H1 (cell line): ENCODE data around the gene CACNG5. TPM values are rescaled to one million over a fixed set of nuclear protein-coding genes. Genes with fewer than 3 reads are reported as not detected.

ENCODE experiments used
- CTCF ChIA-PET: fragments of 300-600 bp; sonication (Branson Sonifier 250); formaldehyde crosslinking; loops from one replicate; lab custom pipeline; 2021; ENCODE audit not compliant: partially characterized antibody; lab: Charles Lee
- POLR2A ChIA-PET: fragments of 300-600 bp; sonication (Branson Sonifier 250); formaldehyde crosslinking; loops from one replicate; lab custom pipeline; 2021; ENCODE audit warnings: inconsistent platforms; ENCODE audit not compliant: partially characterized antibody; lab: Charles Lee
- DNase-seq, 2 experiments: peaks; one replicate each; pipeline versions ENCODE4 v3.0.0 to v3.0.0-alpha.2; 2010 to 2022; ENCODE audit warnings: low spot score in 2 of 2, low read depth in 1 of 2, mixed read lengths in 1 of 2
- FAIRE-seq: peaks from 2 replicates; lab custom pipeline; 2011; peaks lifted over from hg19 to GRCh38; lab: Jason Lieb, UNC
- H2AFZ ChIP-seq: 2 replicates; pipeline ENCODE4 v1.8.1; 2012; ENCODE audit warnings: low read length, inconsistent platforms
- H2AK5ac ChIP-seq: 2 replicates; pipeline ENCODE4 v1.6.1; 2013; ENCODE audit warnings: low read depth, low read length
- H2BK120ac ChIP-seq: replicated peaks from 2 replicates; pipeline ENCODE3; 2013; ENCODE audit warnings: low read depth, low read length, inconsistent platforms
- H2BK12ac ChIP-seq: 2 replicates; pipeline ENCODE4 v1.6.1; 2013; ENCODE audit warnings: low read depth, low read length
- H2BK15ac ChIP-seq: 2 replicates; pipeline ENCODE4 v1.6.1; 2013; ENCODE audit warnings: low read length
- H2BK20ac ChIP-seq: 2 replicates; pipeline ENCODE4 v1.6.1; 2013; ENCODE audit warnings: low read length
- H2BK5ac ChIP-seq: 2 replicates; pipeline ENCODE4 v1.6.1; 2013; ENCODE audit warnings: low read depth, low read length
- H3K14ac ChIP-seq: 2 replicates; pipeline ENCODE4 v1.6.1; 2013; ENCODE audit warnings: inconsistent platforms; ENCODE audit not compliant: insufficient read length
- H3K18ac ChIP-seq: 2 replicates; pipeline ENCODE4 v1.6.1; 2013; ENCODE audit warnings: low read length; ENCODE audit errors: extremely low read depth
- H3K23ac ChIP-seq: 2 replicates; pipeline ENCODE4 v1.6.1; 2013; ENCODE audit warnings: inconsistent platforms; ENCODE audit not compliant: insufficient read length
- H3K23me2 ChIP-seq: 2 replicates; pipeline ENCODE4 v1.6.1; 2013; ENCODE audit warnings: low read depth, low read length
- H3K27ac ChIP-seq: 2 replicates; pipeline ENCODE4 v1.6.1; 2011; ENCODE audit warnings: low read depth, low read length, inconsistent platforms
- H3K27me3 ChIP-seq, 4 experiments: replicated peaks in 1 of 4; 1 replicate in 1 of 4; 2 replicates in 3 of 4; pipeline versions ENCODE4 v1.6.1 to v1.8.1; 2011 to 2013; ENCODE audit warnings: low read length in 3 of 4, mild to moderate bottlenecking in 3 of 4, inconsistent platforms in 2 of 4, mixed read lengths in 2 of 4, moderate library complexity in 1 of 4; ENCODE audit not compliant: control insufficient read depth in 3 of 4, insufficient read depth in 3 of 4; ENCODE audit errors: extremely low read depth in 1 of 4
- H3K36me3 ChIP-seq, 4 experiments: 2 replicates each; pipeline versions ENCODE4 v1.6.1 to v1.8.1; 2011 to 2013; ENCODE audit warnings: mild to moderate bottlenecking in 4 of 4, low read length in 3 of 4, moderate library complexity in 2 of 4, control low read depth in 1 of 4, inconsistent platforms in 1 of 4; ENCODE audit not compliant: insufficient read depth in 4 of 4, control insufficient read depth in 2 of 4
- H3K4ac ChIP-seq: replicated peaks from 2 replicates; pipeline ENCODE3; 2013; ENCODE audit warnings: low read length, low read depth, mixed read lengths, inconsistent platforms; ENCODE audit not compliant: insufficient read length
- H3K4me1 ChIP-seq, 4 experiments: replicated peaks in 1 of 4; 1 replicate in 1 of 4; 2 replicates in 3 of 4; pipeline versions ENCODE4 v1.6.1 to v1.8.1; 2011 to 2013; ENCODE audit warnings: low read length in 3 of 4, inconsistent platforms in 2 of 4, mixed read lengths in 1 of 4; ENCODE audit not compliant: insufficient read depth in 4 of 4, control insufficient read depth in 3 of 4
- H3K4me2 ChIP-seq, 2 experiments: 2 replicates each; pipeline versions ENCODE4 v1.6.1 to v1.8.1; 2011 to 2013; ENCODE audit warnings: low read depth in 2 of 2, low read length in 2 of 2, control low read depth in 1 of 2, inconsistent platforms in 1 of 2, mild to moderate bottlenecking in 1 of 2; ENCODE audit not compliant: insufficient read depth in 1 of 2
- H3K4me3 ChIP-seq, 4 experiments: fragments of 200-600, 300-600 bp in 1 of 4; sonication (generic), shearing (Covaris generic), sonication (Bioruptor Twin) in 1 of 4; 2 replicates each; pipeline versions ENCODE4 v1.5.1 to v1.8.1; 2011 to 2016; ENCODE audit warnings: low read length in 4 of 4, low read depth in 3 of 4, control low read depth in 2 of 4, inconsistent platforms in 2 of 4, mild to moderate bottlenecking in 2 of 4, mixed read lengths in 1 of 4, moderate library complexity in 1 of 4; ENCODE audit not compliant: insufficient read depth in 2 of 4; ENCODE audit errors: extremely low read depth in 1 of 4
- H3K56ac ChIP-seq: replicated peaks from 2 replicates; pipeline ENCODE3; 2013; ENCODE audit warnings: low read depth, mild to moderate bottlenecking, mixed read lengths, low read length, inconsistent platforms; ENCODE audit not compliant: insufficient read length
- H3K79me1 ChIP-seq: 2 replicates; pipeline ENCODE4 v1.6.1; 2013; ENCODE audit warnings: low read depth, low read length, control low read depth
- H3K79me2 ChIP-seq, 2 experiments: 2 replicates each; pipeline versions ENCODE4 v1.6.1 to v1.8.1; 2012 to 2013; ENCODE audit warnings: low read length in 2 of 2, mild to moderate bottlenecking in 2 of 2, inconsistent platforms in 1 of 2; ENCODE audit not compliant: insufficient read depth in 2 of 2, control insufficient read depth in 1 of 2
- H3K9ac ChIP-seq, 4 experiments: replicated peaks in 1 of 4; 1 replicate in 1 of 4; 2 replicates in 3 of 4; pipeline versions ENCODE4 v1.6.1 to v1.8.1; 2011 to 2013; ENCODE audit warnings: low read depth in 3 of 4, low read length in 3 of 4, control low read depth in 2 of 4, mild to moderate bottlenecking in 2 of 4, moderate library complexity in 2 of 4, inconsistent platforms in 1 of 4; ENCODE audit errors: extremely low read depth in 1 of 4
- H3K9me3 ChIP-seq, 2 experiments: 2 replicates each; pipeline versions ENCODE4 v1.6.1 to v1.8.1; 2012 to 2013; ENCODE audit warnings: mild to moderate bottlenecking in 2 of 2, moderate library complexity in 2 of 2, control low read depth in 1 of 2, inconsistent platforms in 1 of 2, low read depth in 1 of 2, low read length in 1 of 2, mixed read lengths in 1 of 2; ENCODE audit not compliant: insufficient read depth in 2 of 2
- H4K20me1 ChIP-seq, 2 experiments: replicated peaks in 1 of 2; 2 replicates each; pipeline versions ENCODE3 to v1.8.1; 2011 to 2013; ENCODE audit warnings: inconsistent platforms in 2 of 2, low read length in 2 of 2, mild to moderate bottlenecking in 1 of 2; ENCODE audit not compliant: insufficient read depth in 2 of 2, control insufficient read depth in 1 of 2
- H4K5ac ChIP-seq: 2 replicates; pipeline ENCODE4 v1.6.1; 2013; ENCODE audit warnings: low read length, low read depth, mixed read lengths, inconsistent platforms; ENCODE audit not compliant: insufficient read length
- H4K8ac ChIP-seq: 2 replicates; pipeline ENCODE4 v1.8.0; 2013; ENCODE audit warnings: mild to moderate bottlenecking, moderate library complexity, low read length, inconsistent platforms; ENCODE audit not compliant: insufficient read depth; ENCODE audit errors: extremely low read depth
- H4K91ac ChIP-seq: replicated peaks from 2 replicates; pipeline ENCODE3; 2013; ENCODE audit warnings: low read length, mixed read lengths, inconsistent platforms; ENCODE audit not compliant: insufficient read length
- BCL11A ChIP-seq, 2 experiments: IDR thresholded peaks; one replicate each; pipeline ENCODE4 v1.6.1; 2011; ENCODE audit warnings: low read depth in 2 of 2, low read length in 2 of 2, mild to moderate bottlenecking in 2 of 2
- CBX8 ChIP-seq: fragments of 300-800, 300-1000 bp; sonication (generic); IDR thresholded peaks from 2 replicates; pipeline ENCODE4 v1.7.1; 2016; ENCODE audit warnings: low read depth, low read length, borderline replicate concordance
- CHD2 ChIP-seq: IDR thresholded peaks from 2 replicates; pipeline ENCODE4 v1.6.1; 2012; ENCODE audit warnings: low read length, improper control_type of control experiment
- EGR1 ChIP-seq: IDR thresholded peaks from 2 replicates; pipeline ENCODE4 v1.6.1; 2011; ENCODE audit warnings: low read depth, low read length, borderline replicate concordance
- GTF2F1 ChIP-seq: IDR thresholded peaks from 2 replicates; pipeline ENCODE4 v1.6.1; 2012; ENCODE audit warnings: low read depth, low read length, improper control_type of control experiment, borderline replicate concordance
- JUN ChIP-seq: IDR thresholded peaks from 2 replicates; pipeline ENCODE4 v1.6.1; 2011; ENCODE audit warnings: low read depth, mild to moderate bottlenecking, improper control_type of control experiment, low read length
- JUND ChIP-seq: IDR thresholded peaks from 2 replicates; pipeline ENCODE4 v1.6.1; 2011; ENCODE audit warnings: mild to moderate bottlenecking, improper control_type of control experiment, low read length
- KDM1A ChIP-seq: fragments of 200-600, 300-600 bp; sonication (generic); IDR thresholded peaks from 2 replicates; pipeline ENCODE4 v1.7.1; 2016; ENCODE audit warnings: mild to moderate bottlenecking, low read length, borderline replicate concordance
- NANOG ChIP-seq: IDR thresholded peaks from 2 replicates; pipeline ENCODE4 v1.6.1; 2011; ENCODE audit warnings: low read length, low read depth, mild to moderate bottlenecking, inconsistent platforms; ENCODE audit not compliant: insufficient read depth, poor library complexity, severe bottlenecking
- RXRA ChIP-seq: IDR thresholded peaks from 2 replicates; pipeline ENCODE4 v1.6.1; 2011; ENCODE audit warnings: low read depth, mild to moderate bottlenecking, low read length, moderate library complexity; ENCODE audit not compliant: insufficient read depth
- SIRT6 ChIP-seq: IDR thresholded peaks from one replicate; pipeline ENCODE4 v1.7.1; 2012; ENCODE audit warnings: low read length, inconsistent platforms
- SIX5 ChIP-seq: IDR thresholded peaks from 2 replicates; pipeline ENCODE4 v1.6.1; 2011; ENCODE audit warnings: mild to moderate bottlenecking, low read depth, low read length
- SP2 ChIP-seq: IDR thresholded peaks from 2 replicates; pipeline ENCODE4 v1.6.1; 2012; ENCODE audit warnings: mild to moderate bottlenecking, low read length, inconsistent platforms
- SUZ12 ChIP-seq: fragments of 200-600 bp; sonication (generic); IDR thresholded peaks from 2 replicates; pipeline ENCODE4 v1.6.1; 2012; ENCODE audit warnings: mild to moderate bottlenecking, inconsistent platforms, low read length, moderate library complexity, mixed read lengths
- USF2 ChIP-seq: IDR thresholded peaks from 2 replicates; pipeline ENCODE4 v1.6.1; 2011; ENCODE audit warnings: low read length, improper control_type of control experiment
- WGBS, 2 experiments: shearing (Covaris generic) in 1 of 2; methylation state at CpG; one replicate each; pipeline versions ENCODE4 v1.1.6 to v1.1.7; 2013 to 2015; ENCODE audit warnings: low lambda C conversion rate in 2 of 2, mixed read lengths in 2 of 2, inconsistent platforms in 1 of 2, low coverage in 1 of 2, missing lambda C conversion rate in 1 of 2; ENCODE audit not compliant: insufficient replicate concordance in 2 of 2, insufficient coverage in 1 of 2, insufficient read length in 1 of 2; ENCODE audit errors: extremely low coverage in 1 of 2, missing lambda C conversion rate in 1 of 2; 5-methylcytosine and 5-hydroxymethylcytosine counted together
- polyA plus RNA-seq, 7 experiments: library from polyadenylated mRNA; depleted of rRNA in 3 of 7; stranded (reverse) in 5 of 7; unstranded in 2 of 7; fragments of >200 nt in 5 of 7; fragments of 200-250 nt in 2 of 7; gene quantifications; 1 replicate in 5 of 7; 2 replicates in 1 of 7; 4 replicates in 1 of 7; pipeline versions ENCODE4 v1.2.1 to v1.2.3, GENCODE V29; 2011 to 2013; ENCODE audit warnings: missing spikeins in 2 of 7, mixed read lengths in 2 of 7
- total RNA-seq: library from RNA; stranded (reverse); fragmentation: NEBNext Ultra II Directional; extraction: Animal tissue kit (Norgen Biotek cat#: 25700); gene quantifications from 2 replicates; pipeline ENCODE4 v1.2.1, GENCODE V29; 2021

The CACNG5 gene
- total and polyA plus RNA-seq, 2 of the 8 experiments (the other 6 are each of a cell fraction or from before 2014, with no cell fraction given) = 2.2 to 3.1 TPM

DNA sequence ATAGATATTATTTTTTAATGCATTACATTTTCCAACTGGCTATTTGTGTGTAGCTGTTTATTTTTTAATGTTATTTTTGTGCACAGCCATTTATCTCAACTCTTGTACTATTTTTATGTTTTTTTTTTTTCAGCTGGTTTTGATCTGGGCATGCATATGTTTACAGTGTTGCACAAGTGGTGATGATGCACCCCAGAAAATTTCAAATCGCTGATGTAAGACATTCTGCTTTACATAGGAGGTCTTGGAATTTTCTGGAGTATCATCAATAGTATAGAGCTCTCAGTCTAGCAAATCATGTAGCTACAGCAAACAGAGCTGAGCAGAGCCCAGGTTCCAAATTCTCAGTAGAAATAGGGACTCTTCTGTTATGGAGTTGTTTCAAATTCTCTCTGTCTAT, 30.2 kb downstream of the CACNG5 start:
- CTCF ChIA-PET = interaction anchor here (1.6 kb wide), 1 partner anchor 10 kb away, joined by 5 read pairs; no protein-coding TSS in a partner anchor
- DNase-seq (no peak), FAIRE-seq (no peak)
- no peak overlapping the region for H3K56ac ChIP-seq
- H3K14ac ChIP-seq = no peak overlapping the region
- no peak overlapping the region for H3K9ac ChIP-seq
- no peak overlapping the region for H3K18ac ChIP-seq
- H4K8ac ChIP-seq = no peak overlapping the region
- no peaks in the 10 kb centered on the region for H4K20me1 ChIP-seq
- H2BK120ac ChIP-seq = no peak overlapping the region
- H3K4me1 ChIP-seq = no peaks in the 10 kb centered on the region
- H3K23me2 ChIP-seq = no peaks in the 10 kb centered on the region
- no peaks in the 10 kb centered on the region for H3K36me3 ChIP-seq
- no peak overlapping the region for H3K23ac ChIP-seq
- no peak overlapping the region for H4K91ac ChIP-seq
- no peak overlapping the region for H2AFZ ChIP-seq
- H3K4me3 ChIP-seq = no peak overlapping the region
- no peak overlapping the region for H4K5ac ChIP-seq
- POLR2A ChIA-PET = no interaction called here
- no peak overlapping the region for H3K4ac ChIP-seq
- H3K79me2 ChIP-seq = no peaks in the 10 kb centered on the region
- no peak overlapping the region for H2BK5ac ChIP-seq
- H3K79me1 ChIP-seq = no peaks in the 10 kb centered on the region
- no peak overlapping the region for H2BK15ac ChIP-seq
- 83% methylated on average over 1 of the region's 1 CpG; no CpG with 5 or more reads in 1 of the 2 experiments for WGBS, 2 experiments
- no peak overlapping the region for H2BK20ac ChIP-seq
- H3K27me3 ChIP-seq = no peaks in the 10 kb centered on the region
- H2AK5ac ChIP-seq = no peak overlapping the region
- H2BK12ac ChIP-seq = no peak overlapping the region
- H3K4me2 ChIP-seq = no peak overlapping the region
- H3K27ac ChIP-seq = no peak overlapping the region
- H3K9me3 ChIP-seq = peaks cover 0 to 1% of the 10 kb centered on the region in 2 experiments; a peak in 1 of 4 replicates
- no peak for TF ChIP-seq BCL11A (IDR thresholded peaks at IDR 0.05; ENCODE audit: low read depth in 2 of 2, low read length in 2 of 2)
- no peak for TF ChIP-seq NANOG
- TF ChIP-seq RXRA = no peak
- no peak for TF ChIP-seq CBX8
- no peak for TF ChIP-seq JUND
- no peak for TF ChIP-seq KDM1A
- no peak for TF ChIP-seq SIX5
- TF ChIP-seq SP2 = no peak
- TF ChIP-seq USF2 = no peak
- TF ChIP-seq JUN = no peak
- TF ChIP-seq SIRT6 = no peak
- no peak for TF ChIP-seq CHD2
- no peak for TF ChIP-seq EGR1
- no peak for TF ChIP-seq GTF2F1
- no peak for TF ChIP-seq SUZ12
